Uterus (tissue), 2 donors: ENCODE data around the gene FER.

Experiments used
- CTCF ChIP-seq, 4 experiments: fragments of 200-600 bp in 2 of 4; fragments of 450-650 bp in 2 of 4; sonication (generic) in 2 of 4; IDR thresholded peaks; one replicate each; pipeline ENCODE4 v1.5.1; 2016 to 2019; ENCODE audit warnings: antibody characterized with exemption in 4 of 4, mild to moderate bottlenecking in 2 of 4, moderate library complexity in 1 of 4
- POLR2A ChIP-seq, 2 donors: fragments of 450-650 bp; IDR thresholded peaks; one replicate each; pipeline ENCODE4 v1.6.1; 2016; ENCODE audit warnings: antibody characterized with exemption in 2 of 2, mild to moderate bottlenecking in 1 of 2, moderate library complexity in 1 of 2

DNA sequence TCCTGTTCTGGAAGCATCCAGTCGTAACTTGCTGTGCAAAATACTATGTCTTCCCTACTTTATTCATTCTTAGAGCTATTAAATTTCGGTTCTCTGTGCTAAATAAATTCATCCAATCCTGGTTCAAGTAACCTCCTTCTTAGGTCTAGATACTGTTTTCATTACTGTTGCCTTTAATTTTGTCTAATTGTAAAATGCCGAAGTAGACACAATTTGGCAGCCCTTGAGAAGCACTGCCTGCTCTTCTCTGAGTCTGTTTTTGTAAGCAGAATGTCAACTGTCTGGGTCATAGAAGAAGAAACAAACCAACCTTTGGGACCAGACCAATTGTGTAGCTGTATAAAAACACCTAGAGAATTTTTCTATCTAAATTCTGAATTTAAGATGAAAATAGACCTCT, 412.8 kb downstream of the FER start:
- TF ChIP-seq POLR2A (IDR thresholded peaks at IDR 0.05) (no peak), CTCF (IDR thresholded peaks at IDR 0.05) (no peak)
